HepG2 (cell line): ENCODE data around the gene LEMD2. TPM values are rescaled to one million over a fixed set of nuclear protein-coding genes. Genes with fewer than 3 reads are reported as not detected.

ENCODE experiments used
- ATAC-seq: fragments of 200-7000 bp; cut with Tn5 transposase; 3 replicates; pipeline ENCODE4 v1.9.1; 2020; ENCODE audit warnings: mild to moderate bottlenecking, moderate library complexity
- BruUV-seq: library from RNA; stranded (reverse); fragments of 400-500 nt; replicated peaks from 2 replicates; lab custom pipeline; 2021; lab: Mats Ljungman, UMichigan
- CTCF ChIA-PET: fragments of 300-600 bp; formaldehyde crosslinking; extraction: SDS; loops from one replicate; lab custom pipeline; 2021; ENCODE audit warnings: low total read pairs, inconsistent platforms, low intra/inter-chr PET ratio; lab: Yijun Ruan, JAX
- POLR2A ChIA-PET: fragments of 350-600 bp; sonication (Branson Sonifier 250); formaldehyde crosslinking; loops from one replicate; lab custom pipeline; 2020; ENCODE audit warnings: antibody characterized with exemption, inconsistent platforms; lab: Yijun Ruan, JAX
- DNase-seq: peaks from one replicate; pipeline ENCODE4 v3.0.0-alpha.2; 2015; ENCODE audit warnings: low spot score
- FAIRE-seq: peaks from 3 replicates; lab custom pipeline; 2011; peaks lifted over from hg19 to GRCh38; lab: Jason Lieb, UNC
- H2AFZ ChIP-seq: one replicate; pipeline ENCODE4 v1.6.1; 2011; ENCODE audit warnings: low read length, inconsistent platforms
- H3K27ac ChIP-seq: fragments of 300-600 bp; 3 replicates; pipeline ENCODE4 v1.8.0; 2011; ENCODE audit warnings: mixed run types, mild to moderate bottlenecking, mixed read lengths, low read length, inconsistent platforms; ENCODE audit not compliant: insufficient read depth; ENCODE audit errors: extremely low read length
- H3K27me3 ChIP-seq, 2 experiments: fragments of 200-600 bp in 1 of 2; 2 replicates in 1 of 2; 3 replicates in 1 of 2; pipeline versions ENCODE4 v1.6.0 to v1.8.0; 2011; ENCODE audit warnings: low read length in 2 of 2, mild to moderate bottlenecking in 2 of 2, moderate library complexity in 2 of 2, inconsistent platforms in 1 of 2; ENCODE audit not compliant: insufficient read depth in 2 of 2, control insufficient read depth in 1 of 2
- H3K36me3 ChIP-seq, 2 experiments: fragments of 200-600 bp in 1 of 2; replicated peaks in 1 of 2; 2 replicates in 1 of 2; 3 replicates in 1 of 2; pipeline versions ENCODE4 v1.5.1 to v1.8.0; 2011; ENCODE audit warnings: low read length in 2 of 2, inconsistent platforms in 1 of 2; ENCODE audit not compliant: insufficient read depth in 2 of 2, control insufficient read depth in 1 of 2
- H3K4me1 ChIP-seq: 2 replicates; pipeline ENCODE4 v1.5.1; 2012; ENCODE audit warnings: low read length, inconsistent platforms; ENCODE audit not compliant: insufficient read depth
- H3K4me2 ChIP-seq: 2 replicates; pipeline ENCODE4 v1.6.0; 2011; ENCODE audit warnings: low read depth, low read length, inconsistent platforms
- H3K4me3 ChIP-seq, 3 experiments: fragments of 200-600 bp in 1 of 3; sonication (generic), shearing (Covaris generic) in 1 of 3; replicated peaks in 1 of 3; 2 replicates each; pipeline ENCODE4 v1.5.1; 2011 to 2016; ENCODE audit warnings: low read length in 3 of 3, inconsistent platforms in 2 of 3, low read depth in 2 of 3, mild to moderate bottlenecking in 2 of 3, control low read depth in 1 of 3, mixed read lengths in 1 of 3; ENCODE audit not compliant: insufficient read depth in 1 of 3
- H3K79me2 ChIP-seq: one replicate; pipeline ENCODE4 v1.6.1; 2011; ENCODE audit warnings: low read length, inconsistent platforms; ENCODE audit not compliant: insufficient read depth
- H3K9ac ChIP-seq: 2 replicates; pipeline ENCODE4 v1.6.0; 2011; ENCODE audit warnings: mild to moderate bottlenecking, low read depth, low read length, inconsistent platforms; ENCODE audit not compliant: insufficient read depth
- H3K9me3 ChIP-seq: 2 replicates; pipeline ENCODE4 v1.5.1; 2012; ENCODE audit warnings: mild to moderate bottlenecking, low read length
- H4K20me1 ChIP-seq: 2 replicates; pipeline ENCODE4 v1.6.0; 2011; ENCODE audit warnings: inconsistent platforms, mild to moderate bottlenecking, low read length, moderate library complexity; ENCODE audit not compliant: insufficient read depth
- IRX3 ChIP-seq: sonication (generic); formaldehyde crosslinking; IDR thresholded peaks from 2 replicates; pipeline ENCODE4 v1.8.1; 2023; ENCODE audit warnings: mild to moderate bottlenecking, low read depth, missing genetic modification reagents, borderline replicate concordance
- POLR2AphosphoS2 ChIP-seq: IDR thresholded peaks from 2 replicates; pipeline ENCODE4 v1.6.1; 2011; ENCODE audit warnings: low read depth, low read length, improper control_type of control experiment
- SRSF1 ChIP-seq: fragments of 200-400 bp; formaldehyde crosslinking; optimal IDR thresholded peaks from 2 replicates; pipeline ENCODE3; 2017; ENCODE audit warnings: mild to moderate bottlenecking, low read depth, low read length, moderate library complexity
- ZBTB33 ChIP-seq: sonication (generic); formaldehyde crosslinking; IDR thresholded peaks from 2 replicates; pipeline ENCODE4 v1.4.0; 2020; ENCODE audit warnings: missing genetic modification reagents
- ZGPAT ChIP-seq: IDR thresholded peaks from 2 replicates; pipeline ENCODE4 v1.6.1; 2016; ENCODE audit warnings: mild to moderate bottlenecking
- ZNF333 ChIP-seq: sonication (generic); formaldehyde crosslinking; IDR thresholded peaks from 2 replicates; pipeline ENCODE4 v1.4.0; 2020; ENCODE audit warnings: mild to moderate bottlenecking, missing genetic modification reagents, borderline replicate concordance
- ZNF367 ChIP-seq: sonication (generic); formaldehyde crosslinking; IDR thresholded peaks from 2 replicates; pipeline ENCODE4 v1.4.0; 2020; ENCODE audit warnings: missing genetic modification reagents, borderline replicate concordance
- ZNF547 ChIP-seq: sonication (generic); formaldehyde crosslinking; IDR thresholded peaks from 2 replicates; pipeline ENCODE4 v1.5.1; 2020; ENCODE audit warnings: mild to moderate bottlenecking, missing genetic modification reagents
- ZNF75D ChIP-seq: sonication (generic); formaldehyde crosslinking; IDR thresholded peaks from 2 replicates; pipeline ENCODE4 v1.8.1; 2023; ENCODE audit warnings: missing genetic modification reagents, mild to moderate bottlenecking, borderline replicate concordance
- ZNF784 ChIP-seq: sonication (generic); formaldehyde crosslinking; IDR thresholded peaks from 2 replicates; pipeline ENCODE4 v1.5.1; 2020; ENCODE audit warnings: missing genetic modification reagents, mild to moderate bottlenecking, borderline replicate concordance
- WGBS: methylation state at CpG from one replicate; pipeline ENCODE4 v1.1.6; 2017; ENCODE audit warnings: low lambda C conversion rate; 5-methylcytosine and 5-hydroxymethylcytosine counted together
- in situ Hi-C: cut with HindIII; loops from 2 replicates; pipeline ENCODE4 v1.10.0; 2017; ENCODE audit warnings: low pct_unique_long_range_greater_than_20kb; ENCODE audit not compliant: extremely low pct_ligation_motif_present
- intact Hi-C: fragments of 100-400 bp; cut with micrococcal nuclease; formaldehyde crosslinking; loops from one replicate; pipeline ENCODE4 v1.10.0; 2022; ENCODE audit not compliant: unreplicated experiment
- polyA plus RNA-seq, 8 experiments: library from polyadenylated mRNA; depleted of rRNA in 3 of 8; stranded (reverse) in 7 of 8; unstranded in 1 of 8; fragments of >200 nt; fragmentation: Illumina TruSeq in 4 of 8; extraction: Trizol in 4 of 8; gene quantifications; 2 replicates each; pipeline versions ENCODE4 v1.2.1 to v1.2.3, GENCODE V29; 2011 to 2016; ENCODE audit warnings: low read depth in 4 of 8, missing spikeins in 1 of 8, mixed read lengths in 1 of 8; ENCODE audit not compliant: insufficient read depth in 1 of 8
- total RNA-seq, 5 experiments: library from RNA; depleted of rRNA; stranded (reverse); fragments of >200 nt; fragmentation: Illumina TruSeq; extraction: Trizol; gene quantifications; 2 replicates each; pipeline ENCODE4 v1.2.3, GENCODE V29; 2016; ENCODE audit warnings: low read depth in 1 of 5
- TF ChIP-seq, protein P1 (sequence below): sonication (generic); formaldehyde crosslinking; IDR thresholded peaks from 2 replicates; pipeline ENCODE4 v1.4.0; 2020; ENCODE audit warnings: missing genetic modification reagents

LEMD2 gene
- total and polyA plus RNA-seq, 2 of the 13 experiments (the other 11 are each of a cell fraction or from before 2014, with no cell fraction given) = 45.2 to 62.9 TPM

GRCh38 chr6:33820784-33821520, 32.0 kb upstream of the LEMD2 start (continued):
- TF ChIP-seq, protein P1, sequence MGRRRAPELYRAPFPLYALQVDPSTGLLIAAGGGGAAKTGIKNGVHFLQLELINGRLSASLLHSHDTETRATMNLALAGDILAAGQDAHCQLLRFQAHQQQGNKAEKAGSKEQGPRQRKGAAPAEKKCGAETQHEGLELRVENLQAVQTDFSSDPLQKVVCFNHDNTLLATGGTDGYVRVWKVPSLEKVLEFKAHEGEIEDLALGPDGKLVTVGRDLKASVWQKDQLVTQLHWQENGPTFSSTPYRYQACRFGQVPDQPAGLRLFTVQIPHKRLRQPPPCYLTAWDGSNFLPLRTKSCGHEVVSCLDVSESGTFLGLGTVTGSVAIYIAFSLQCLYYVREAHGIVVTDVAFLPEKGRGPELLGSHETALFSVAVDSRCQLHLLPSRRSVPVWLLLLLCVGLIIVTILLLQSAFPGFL = no peak
- TF ChIP-seq ZGPAT = no peak

- H3K27ac ChIP-seq = no peak overlapping the region
- H3K79me2 ChIP-seq = no peaks in the 10 kb centered on the region
- in situ Hi-C loops (no loop called here), intact Hi-C loops (no loop called here)
- DNase-seq = no peak
- no peak overlapping the region for H3K4me3 ChIP-seq
- no peak for FAIRE-seq
- CTCF ChIA-PET = no interaction called here
- peaks cover 6 to 51% of the 10 kb centered on the region in 2 experiments; a peak in 4 of 5 replicates for H3K27me3 ChIP-seq
- BruUV-seq = no TSS peak
- no peaks in the 10 kb centered on the region for H3K36me3 ChIP-seq
- H3K9ac ChIP-seq = no peak overlapping the region
- no peaks in the 10 kb centered on the region for H4K20me1 ChIP-seq
- no peak overlapping the region for H3K4me2 ChIP-seq
- no peaks in the 10 kb centered on the region for H3K9me3 ChIP-seq
- TF ChIP-seq ZBTB33 (CRISPR knock-in tag) = no peak
- TF ChIP-seq ZNF75D = no peak
- no peak for TF ChIP-seq SRSF1
- no peak for TF ChIP-seq ZNF784 (CRISPR knock-in tag)
- TF ChIP-seq ZNF547 (CRISPR knock-in tag) = no peak
- no peak for TF ChIP-seq IRX3
- TF ChIP-seq ZNF367 (CRISPR knock-in tag) = no peak
- no peak for TF ChIP-seq ZNF333 (CRISPR knock-in tag)
- TF ChIP-seq POLR2AphosphoS2 = no peak
- H2AFZ ChIP-seq = no peak overlapping the region
- 45% methylated on average over 10 of the region's 10 CpGs for WGBS
- POLR2A ChIA-PET = no interaction called here
- H3K4me1 ChIP-seq = peaks cover 9% of the 10 kb centered on the region
- ATAC-seq = no peak
Measured at GRCh38 chr6:33820243-33820642, 31.3 kb upstream of the LEMD2 start.
